Measurements from ENCODE around the gene ITGA8.
"Not testable (repeated sequence)": the region's sequence is repeated elsewhere in the genome, so short reads cannot be mapped to it uniquely, and the experiment has no call there.

Gene ITGA8

GRCh38 chr10:15487376-15487775 is 232.3 kb downstream of the ITGA8 start:
- no peak for DNase-seq

GRCh38 chr10:15486404-15486803 is 233.3 kb downstream of the ITGA8 start:
- no peak for DNase-seq

- no peak for DNase-seq
Observed at GRCh38 chr10:15485684-15486316, 233.9 kb downstream of the ITGA8 start.

- no peak for DNase-seq
Observed at GRCh38 chr10:15485027-15485426, 234.7 kb downstream of the ITGA8 start.

- no peak for DNase-seq
Observed at GRCh38 chr10:15484128-15484527, 235.6 kb downstream of the ITGA8 start.

- no peak for DNase-seq
Observed at GRCh38 chr10:15483215-15484075, 236.3 kb downstream of the ITGA8 start.

GRCh38 chr10:15482156-15482555 is 237.6 kb downstream of the ITGA8 start:
- DNase-seq, result no peak

GRCh38 chr10:15478950-15479349 is 240.8 kb downstream of the ITGA8 start:
- no peak for DNase-seq

GRCh38 chr10:15478429-15478828 is 241.3 kb downstream of the ITGA8 start:
- DNase-seq, result no peak

- no peak for DNase-seq
Observed at GRCh38 chr10:15476337-15476736, 243.4 kb downstream of the ITGA8 start.

GRCh38 chr10:15475439-15475838 is 244.3 kb downstream of the ITGA8 start:
- not testable (repeated sequence) for DNase-seq

GRCh38 chr10:15474671-15475070 is 245.1 kb downstream of the ITGA8 start:
- DNase-seq, result no peak

- DNase-seq, result no peak
Observed at GRCh38 chr10:15473396-15473767, 246.3 kb downstream of the ITGA8 start.

GRCh38 chr10:15472431-15473395 is 247.0 kb downstream of the ITGA8 start:
- DNase-seq, result no peak

GRCh38 chr10:15472008-15472407 is 247.7 kb downstream of the ITGA8 start:
- no peak for DNase-seq

- DNase-seq, result no peak
Observed at GRCh38 chr10:15469111-15469510, 250.6 kb downstream of the ITGA8 start.

GRCh38 chr10:15464381-15464780 is 255.3 kb downstream of the ITGA8 start:
- no peak for DNase-seq
